Measurements from ENCODE around the gene CRBN. TPM values are rescaled to one million over a fixed set of nuclear protein-coding genes. Genes with fewer than 3 reads are reported as not detected.

CRBN gene
- total RNA-seq (ENCODE audit: insufficient read depth, low replicate concordance): 102 TPM

DNA sequence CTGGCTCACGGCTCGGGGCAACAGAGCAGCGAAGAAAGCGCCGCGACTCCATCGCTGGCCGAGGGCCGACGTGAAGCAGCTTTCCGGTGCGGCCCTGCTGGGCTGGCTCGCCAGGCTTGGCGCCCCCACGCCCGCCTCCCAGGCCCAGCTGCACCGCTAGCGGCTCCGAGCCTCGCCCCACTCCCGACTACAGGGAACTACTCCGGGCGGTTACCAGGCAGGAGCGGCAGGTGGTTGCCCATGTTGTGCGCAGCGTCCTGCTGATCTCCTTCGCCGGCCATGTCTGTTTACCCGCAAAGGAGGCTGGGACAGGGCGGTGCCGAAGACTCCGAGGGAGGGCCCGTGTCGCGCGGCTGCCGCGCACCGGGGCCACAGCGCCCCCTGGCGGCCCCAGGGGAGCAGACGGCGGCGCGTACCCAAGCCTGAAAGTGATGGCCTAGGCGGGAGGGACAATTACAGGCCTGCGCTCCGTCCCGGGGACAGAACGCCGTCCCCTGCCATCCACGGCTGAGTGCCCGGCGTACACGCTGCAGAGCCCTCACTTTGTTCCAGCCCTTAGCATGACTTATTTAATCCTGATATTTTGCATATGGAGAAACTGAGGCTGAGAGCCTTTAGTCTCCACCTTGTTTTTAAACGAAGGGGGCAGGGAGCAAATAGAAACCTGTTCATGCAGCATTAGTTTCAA, at the start of gene CRBN:
Gene CRBN, minus strand, starts transcription at position 285 of the 688 bp plus-strand sequence. Its CDS starts 4 bp downstream, at position 281.
- DNase-seq (ENCODE audit: low spot score): peak; percentile 90

DNA sequence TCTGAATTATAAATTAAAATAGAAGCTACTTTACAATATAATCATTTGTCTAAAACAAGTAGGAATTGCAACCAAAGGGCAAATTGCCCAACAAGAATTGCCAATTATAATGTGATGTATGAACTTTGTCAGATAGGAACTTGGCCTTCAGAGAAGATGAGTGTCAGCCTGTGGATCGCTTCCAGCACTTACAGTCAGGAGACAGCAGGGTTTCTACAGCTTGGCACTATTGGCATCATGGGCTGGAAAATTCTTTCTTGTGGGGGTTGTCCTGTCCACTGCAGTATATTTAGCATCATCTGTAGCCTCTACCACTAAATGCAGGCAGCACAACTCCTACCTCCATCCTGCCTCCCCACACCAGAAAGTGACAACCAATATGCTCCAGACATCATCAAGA, 48.1 kb upstream of the CRBN start:
- no peak for DNase-seq (ENCODE audit: low spot score)

DNA sequence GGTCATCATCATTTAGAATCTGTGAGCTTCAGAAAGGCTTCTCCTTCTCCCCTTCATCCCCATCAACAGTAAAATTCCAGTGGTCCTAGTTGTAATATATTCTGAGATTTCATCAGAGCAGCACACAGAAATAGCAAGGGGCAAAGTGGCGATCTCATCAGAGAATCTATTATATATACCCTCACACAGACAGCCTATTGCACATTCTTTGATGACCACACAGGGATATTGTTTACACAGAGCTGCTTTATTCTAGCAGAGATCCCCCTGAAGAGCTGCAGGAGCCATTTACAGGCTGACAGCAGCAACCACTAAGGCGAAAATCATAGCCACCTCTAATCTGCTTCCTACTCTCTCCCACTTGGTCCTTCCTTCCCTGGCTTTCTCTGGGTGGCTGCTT, 42.0 kb upstream of the CRBN start:
- no peak for DNase-seq (ENCODE audit: low spot score)

DNA sequence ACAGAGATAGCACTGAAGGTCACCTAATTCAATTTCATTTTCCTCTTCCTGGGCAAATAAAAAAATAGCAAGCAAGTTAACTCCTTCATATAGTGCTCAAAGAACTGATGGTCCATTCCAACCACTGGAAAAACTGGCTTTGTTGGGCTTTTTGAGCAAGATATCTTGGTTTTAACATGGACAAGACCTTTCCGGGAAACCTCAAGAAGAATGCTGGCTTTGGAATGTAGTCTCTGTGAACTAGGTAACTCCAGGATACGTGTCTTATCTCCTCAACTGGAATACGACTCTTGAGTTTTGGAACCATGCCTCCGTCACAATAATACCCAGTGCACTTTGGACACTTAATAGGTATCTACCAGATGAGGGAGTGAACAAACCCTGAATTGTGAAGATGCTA, 36.9 kb upstream of the CRBN start:
- no peak for DNase-seq (ENCODE audit: low spot score)

DNA sequence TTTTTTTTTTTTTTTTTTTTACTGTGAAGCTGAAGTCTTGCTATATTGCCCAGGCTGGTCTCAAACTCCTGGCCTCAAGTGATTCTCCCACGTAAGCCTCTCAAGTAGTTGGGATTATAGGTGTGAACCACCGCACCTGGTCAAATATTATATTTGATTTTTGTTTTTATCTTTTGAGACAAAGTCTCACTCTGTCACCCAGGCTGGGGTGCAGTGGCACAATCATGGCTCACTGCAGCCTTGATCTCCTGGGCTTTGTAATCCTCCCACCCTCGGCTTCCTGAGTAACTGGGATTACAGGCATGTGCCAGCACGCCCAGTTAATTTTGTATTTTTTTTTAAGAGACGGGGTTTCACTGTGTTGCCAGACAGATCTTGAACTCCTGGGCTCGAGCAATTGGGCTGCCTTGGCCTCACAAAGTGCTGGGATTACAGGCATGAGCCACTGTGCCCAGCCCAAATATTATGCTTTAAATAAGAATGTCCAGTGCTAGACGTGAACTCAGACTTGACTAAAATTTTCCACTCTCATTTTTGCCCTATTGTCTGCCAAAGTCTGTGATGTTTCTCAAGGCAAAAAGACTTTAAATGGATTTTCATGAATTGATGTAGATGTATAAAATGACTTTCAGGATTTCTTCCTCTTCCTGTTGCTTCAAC, 33.4 kb upstream of the CRBN start:
- no peak for DNase-seq (ENCODE audit: low spot score)

DNA sequence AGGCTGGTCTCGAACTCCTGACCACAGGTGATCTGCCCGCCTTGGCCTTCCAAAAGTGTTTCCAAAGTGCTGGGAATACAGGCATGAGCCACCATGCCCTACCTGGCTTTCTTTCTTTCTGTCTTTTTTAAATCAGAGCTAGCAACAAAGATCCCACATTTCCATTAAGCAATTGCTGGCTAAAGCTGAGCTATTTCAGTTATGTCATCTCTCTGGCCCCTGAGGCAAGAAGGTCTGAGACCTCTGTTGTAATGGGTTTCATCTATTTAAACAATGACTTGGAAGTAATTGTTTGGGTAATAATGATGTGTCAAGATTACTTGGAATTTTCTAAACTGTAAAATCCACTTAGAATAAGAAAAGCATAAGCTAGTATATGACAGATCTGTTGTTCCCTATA, 30.2 kb upstream of the CRBN start:
- no peak for DNase-seq (ENCODE audit: low spot score)

DNA sequence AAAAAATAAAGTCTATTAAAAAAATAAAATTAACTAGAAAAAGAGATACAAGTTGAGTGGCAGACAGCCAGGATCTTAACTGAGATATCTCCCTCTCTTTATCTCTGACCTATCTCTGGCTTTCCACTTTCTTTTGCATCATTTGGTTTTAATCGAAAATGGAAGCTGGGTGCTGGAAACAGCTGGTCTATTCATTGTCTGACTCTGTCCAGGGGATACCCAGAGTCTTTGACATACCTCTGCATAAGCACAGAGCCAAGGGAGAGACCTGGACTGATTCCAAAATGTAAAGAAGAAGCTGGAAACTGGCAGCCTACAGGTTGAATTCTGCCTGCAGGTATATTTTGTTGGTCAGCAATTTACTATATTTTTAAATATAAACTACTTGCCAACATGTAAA, 29.6 kb upstream of the CRBN start:
- no peak for DNase-seq (ENCODE audit: low spot score)

DNA sequence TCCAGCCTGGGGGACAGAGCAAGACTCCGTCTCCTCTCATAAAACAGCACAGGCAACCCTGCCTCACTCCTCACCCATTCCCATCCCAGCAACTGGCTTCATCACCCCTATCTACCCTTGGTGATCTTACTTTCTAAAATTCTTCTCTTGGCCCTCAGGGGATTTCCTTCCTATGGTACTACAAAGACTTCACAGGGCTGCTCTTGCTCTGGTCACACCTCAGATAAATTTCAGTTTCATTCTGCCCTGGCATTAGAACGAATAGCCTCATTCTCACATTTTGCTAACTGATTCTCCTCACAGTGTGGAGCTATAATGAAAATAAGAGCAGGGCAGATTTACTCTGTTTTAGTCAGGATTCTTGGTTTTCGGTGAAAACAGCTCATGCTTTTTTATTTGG, 22.1 kb upstream of the CRBN start:
- DNase-seq (ENCODE audit: low spot score): no peak

DNA sequence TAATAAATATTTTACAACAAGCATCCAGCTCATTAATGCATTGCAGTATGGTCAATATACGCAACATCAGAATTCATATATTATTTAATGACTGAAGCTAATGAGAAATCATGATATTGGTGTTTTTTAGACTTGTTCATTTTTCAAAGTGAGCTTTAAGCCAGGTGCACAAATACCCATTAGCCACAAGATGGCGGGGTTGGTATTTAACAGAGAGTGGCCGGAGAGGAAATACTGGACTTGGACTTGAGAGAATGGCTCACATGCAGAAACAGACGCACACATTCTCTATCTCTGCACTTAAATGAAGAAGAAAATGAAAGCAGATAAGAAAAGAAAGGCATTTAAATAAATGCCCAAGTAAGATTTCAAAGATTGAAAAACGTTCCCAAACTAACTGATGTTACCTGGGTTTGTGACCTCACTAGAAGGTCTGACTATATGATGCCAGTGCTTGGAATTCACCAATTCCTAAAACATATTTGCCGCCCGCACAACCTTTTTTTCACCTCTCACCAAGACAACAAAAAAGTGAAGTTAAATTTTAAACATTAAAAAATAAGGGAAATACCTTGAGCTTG, 21.2 kb upstream of the CRBN start:
- DNase-seq (ENCODE audit: low spot score): peak; percentile 89

DNA sequence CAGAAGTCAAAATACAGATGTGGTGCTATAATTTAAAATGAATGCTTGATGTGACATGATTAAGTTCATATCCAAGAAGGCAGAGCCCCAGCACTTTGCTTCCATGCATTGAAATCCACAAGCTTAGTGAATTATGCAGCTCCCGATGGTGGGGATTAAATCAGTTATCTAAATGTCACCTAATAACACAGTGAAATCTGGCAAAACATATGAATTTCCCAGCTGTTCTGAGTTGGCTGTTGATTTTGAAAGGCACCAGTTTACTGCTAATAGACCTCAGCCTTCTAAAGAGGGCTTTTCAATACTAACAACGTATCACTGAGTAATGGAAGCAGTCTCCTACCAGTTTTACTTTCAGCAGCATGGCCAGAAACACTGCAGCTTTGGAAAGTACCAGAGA, 19.8 kb upstream of the CRBN start:
- no peak for DNase-seq (ENCODE audit: low spot score)

DNA sequence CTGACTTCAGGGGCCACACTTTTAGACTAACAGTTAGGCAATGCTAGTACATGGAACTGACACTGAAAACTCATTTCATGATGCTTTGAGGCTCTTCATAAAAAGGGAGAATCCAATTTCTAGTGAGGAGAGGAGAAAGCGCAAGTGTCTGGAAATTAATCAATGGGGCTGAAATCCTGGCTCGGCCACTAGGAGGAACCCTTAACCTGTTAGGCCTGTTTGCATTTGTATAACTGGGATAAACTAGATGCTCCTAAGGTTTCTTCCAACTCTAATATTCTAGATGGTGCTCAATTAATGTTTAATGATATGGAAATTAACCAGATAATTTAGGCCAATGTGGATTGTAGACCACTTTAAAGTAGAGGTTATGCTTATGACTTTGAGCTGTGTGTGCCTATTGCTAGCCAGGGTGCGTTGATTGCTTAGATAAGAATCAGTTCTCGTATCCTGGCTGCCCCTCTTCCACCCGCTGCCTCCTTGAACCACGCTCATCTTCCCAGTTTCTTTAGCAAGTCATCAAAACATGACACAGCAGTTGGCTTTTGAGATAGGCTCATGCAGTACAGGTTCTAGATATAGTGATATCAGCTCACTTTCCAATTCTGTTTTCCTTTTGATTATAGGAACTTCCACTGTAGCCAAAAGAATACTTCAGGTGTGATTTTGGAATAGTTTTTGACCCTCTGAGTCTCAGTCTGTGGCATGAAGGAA, 16.8 kb upstream of the CRBN start:
- DNase-seq (ENCODE audit: low spot score): no peak

DNA sequence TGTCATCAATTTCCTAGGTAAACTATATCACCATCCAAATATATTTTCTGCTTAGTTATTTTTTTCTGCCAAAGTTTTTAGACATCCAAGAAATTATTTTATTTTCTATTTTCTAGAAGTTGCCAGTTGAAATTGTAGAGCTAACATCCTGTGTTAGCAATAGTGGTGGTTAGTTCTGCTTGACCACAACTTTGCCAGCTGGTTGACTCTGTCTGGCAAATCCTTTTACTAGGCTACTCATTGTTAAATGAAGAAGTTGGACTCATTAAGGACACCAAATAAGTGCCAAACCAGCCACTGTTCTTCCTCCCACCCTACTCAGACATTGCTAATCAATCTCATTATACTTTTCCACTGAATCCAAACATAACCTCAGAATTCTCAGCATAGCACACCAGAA, 15.4 kb upstream of the CRBN start:
- no peak for DNase-seq (ENCODE audit: low spot score)

DNA sequence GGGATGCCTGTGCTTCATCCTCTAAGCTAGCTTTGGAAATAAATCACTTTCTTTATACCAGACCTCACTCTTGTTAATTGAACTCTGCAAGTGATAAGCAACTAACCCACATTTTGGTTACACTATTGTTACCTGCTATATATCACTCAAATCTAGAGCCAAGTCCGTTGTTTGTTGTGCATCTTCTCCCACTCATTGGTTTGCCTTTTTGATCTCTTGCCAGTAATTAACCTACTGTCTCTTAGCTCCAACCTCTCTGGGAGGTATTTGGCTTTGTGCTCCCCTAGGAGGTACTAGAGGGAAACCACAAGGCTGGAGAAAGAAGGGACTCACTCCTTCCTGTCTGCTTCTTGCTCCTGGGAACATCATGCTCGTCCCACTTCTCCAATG, 12.8 kb upstream of the CRBN start:
- DNase-seq (ENCODE audit: low spot score): no peak

DNA sequence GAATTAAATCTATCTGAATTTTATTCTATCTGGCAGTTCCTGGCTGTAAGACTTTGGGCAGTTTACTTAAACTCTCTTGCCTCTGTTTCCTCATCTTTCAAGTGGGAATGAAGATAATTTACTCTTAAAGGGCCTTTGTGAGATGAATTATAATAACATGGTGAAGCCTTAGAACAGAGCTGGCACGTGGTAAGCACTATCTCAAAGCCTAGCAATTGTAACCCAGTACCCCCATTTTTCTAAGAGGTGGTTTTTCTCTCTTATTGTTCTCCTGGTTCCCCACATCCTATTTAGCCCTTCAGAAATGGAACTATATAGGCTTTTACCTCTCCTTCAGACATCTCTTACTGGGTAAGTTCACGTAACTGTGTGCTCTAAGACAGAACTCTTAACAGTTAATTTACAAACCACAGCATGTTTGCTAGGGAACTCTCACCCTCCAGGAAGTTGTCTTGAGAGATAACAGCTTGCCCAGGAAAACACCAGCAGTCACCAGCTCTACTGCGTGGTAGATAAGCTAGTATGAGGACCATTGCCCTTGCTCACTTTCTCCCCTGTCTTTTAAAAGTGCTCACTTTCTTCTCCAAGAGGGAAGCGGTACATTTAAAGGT, 12.3 kb upstream of the CRBN start:
- DNase-seq (ENCODE audit: low spot score): no peak

DNA sequence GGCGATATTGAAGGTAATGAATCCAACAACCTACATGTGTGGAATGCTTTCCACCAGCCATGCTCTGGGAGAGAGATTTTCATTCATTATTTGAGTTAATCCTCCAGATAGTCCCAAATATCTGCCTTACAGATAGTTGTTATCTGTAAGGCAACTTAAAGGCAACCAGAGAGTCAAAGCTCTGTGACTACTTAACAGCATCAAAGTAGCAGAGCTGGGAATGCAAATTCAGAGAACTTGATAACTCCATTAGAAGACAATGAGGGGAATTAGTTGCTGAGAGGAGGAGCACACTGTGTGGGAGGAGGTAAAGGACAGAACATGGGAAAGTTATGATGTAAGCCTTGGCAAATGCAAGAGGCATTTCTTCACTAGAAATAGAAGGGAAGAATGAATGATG, 10.5 kb upstream of the CRBN start:
- no peak for DNase-seq (ENCODE audit: low spot score)

DNA sequence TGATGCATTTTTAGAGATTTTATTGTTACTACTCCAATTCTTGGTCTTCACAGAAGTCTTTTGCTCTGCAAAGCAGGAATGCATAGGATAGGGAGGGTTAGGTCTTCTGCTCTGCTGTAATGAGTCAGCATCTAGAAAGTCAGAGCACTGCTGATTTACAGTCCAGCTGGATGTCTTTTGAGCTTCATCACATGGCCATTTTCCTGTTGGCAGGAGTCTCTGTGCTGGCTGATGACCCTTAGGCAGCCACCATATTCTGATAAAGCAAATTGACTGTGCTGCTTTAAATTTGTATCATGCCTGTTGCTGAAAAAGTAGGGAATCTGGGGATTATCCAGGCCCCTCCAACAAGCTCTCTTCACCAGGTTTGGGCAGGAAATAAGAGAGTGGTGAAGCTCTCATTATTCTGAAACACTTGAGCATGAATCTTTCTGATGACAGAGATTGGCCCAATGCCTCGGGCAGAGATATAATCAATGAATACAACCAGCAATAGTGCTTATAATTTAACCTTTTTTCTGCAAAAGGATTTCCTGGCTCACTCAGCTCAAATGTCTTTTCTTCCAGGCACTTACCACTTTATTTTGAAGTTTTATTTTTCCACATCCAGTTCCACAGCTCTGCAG, 9.7 kb upstream of the CRBN start:
- peak; percentile 83 for DNase-seq (ENCODE audit: low spot score)

DNA sequence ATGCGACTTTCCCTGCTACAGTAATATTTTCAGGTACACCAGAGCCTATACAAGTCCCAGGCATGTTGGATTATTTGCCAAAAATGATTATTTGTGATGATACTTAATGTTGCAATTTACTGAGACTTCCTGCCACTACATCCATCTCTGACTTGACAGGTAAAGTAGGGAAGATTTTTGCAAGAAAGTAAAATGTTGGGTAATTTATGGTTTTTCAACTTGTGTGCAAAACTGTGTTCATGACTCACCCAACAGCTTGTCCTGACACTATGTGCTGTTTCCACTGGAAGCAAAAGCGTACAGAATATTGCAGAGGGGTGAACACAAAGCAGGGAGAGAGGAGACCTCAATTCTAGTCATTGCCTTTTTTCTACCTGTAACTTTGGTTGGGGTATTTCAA, 5.4 kb upstream of the CRBN start:
- no peak for DNase-seq (ENCODE audit: low spot score)

DNA sequence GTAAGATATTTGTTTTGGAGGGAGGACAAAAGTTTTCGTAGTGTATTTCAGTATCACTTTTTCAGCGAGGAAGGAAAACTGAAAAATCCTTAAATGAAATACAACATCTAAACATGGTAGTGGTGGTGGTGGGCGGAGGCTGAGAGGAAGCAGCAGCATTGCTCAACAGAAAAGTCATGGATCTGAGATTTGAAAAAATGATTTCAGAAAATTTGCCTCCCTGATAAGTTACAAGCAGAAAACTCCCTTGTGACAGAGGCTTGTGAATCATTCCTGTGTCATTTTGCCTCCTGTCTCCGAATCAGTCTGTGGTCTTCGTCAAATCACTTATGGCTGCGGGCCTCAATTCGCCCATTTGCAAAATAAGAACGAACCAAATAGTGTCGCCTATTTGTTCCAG, 965 bp upstream of the CRBN start:
- no peak for DNase-seq (ENCODE audit: low spot score)

DNA sequence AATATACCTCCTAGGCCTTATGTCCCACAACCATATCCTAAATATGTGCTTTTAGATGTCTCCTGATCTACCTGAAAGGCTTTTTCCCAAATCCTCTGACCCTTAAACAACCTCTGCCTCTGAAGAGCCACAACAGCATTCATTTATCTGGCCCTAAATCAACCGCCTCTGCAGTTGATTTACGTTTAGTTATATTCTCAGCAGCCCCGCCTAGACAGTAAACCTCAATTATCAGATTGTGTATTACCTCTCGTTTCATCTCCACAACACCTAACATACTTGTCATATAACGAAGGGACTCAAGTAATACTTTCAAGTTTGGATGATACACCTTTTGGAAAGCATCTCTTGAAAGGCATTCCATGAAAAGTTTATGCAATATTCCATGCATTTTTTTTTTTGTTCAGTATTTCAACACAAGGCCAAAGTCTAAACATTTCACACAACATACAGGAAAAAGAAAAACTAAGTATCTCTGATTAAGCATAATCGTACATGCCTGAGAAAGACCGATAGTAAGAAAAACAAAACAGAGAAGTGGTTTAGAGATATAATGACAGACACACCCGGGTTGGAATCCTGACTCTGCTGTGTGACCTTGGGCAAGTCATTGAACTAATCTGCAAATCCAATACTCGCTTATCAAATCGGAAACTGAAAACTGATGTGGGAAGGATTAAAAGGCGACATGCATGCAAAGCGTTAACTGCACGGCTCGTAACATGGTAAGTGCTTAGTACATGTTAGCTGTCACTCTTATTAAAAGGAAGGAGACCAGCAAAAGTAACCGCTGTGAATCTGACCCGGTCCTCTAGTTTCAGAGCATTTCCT, 778 bp downstream of the CRBN start:
- DNase-seq (ENCODE audit: low spot score): no peak

DNA sequence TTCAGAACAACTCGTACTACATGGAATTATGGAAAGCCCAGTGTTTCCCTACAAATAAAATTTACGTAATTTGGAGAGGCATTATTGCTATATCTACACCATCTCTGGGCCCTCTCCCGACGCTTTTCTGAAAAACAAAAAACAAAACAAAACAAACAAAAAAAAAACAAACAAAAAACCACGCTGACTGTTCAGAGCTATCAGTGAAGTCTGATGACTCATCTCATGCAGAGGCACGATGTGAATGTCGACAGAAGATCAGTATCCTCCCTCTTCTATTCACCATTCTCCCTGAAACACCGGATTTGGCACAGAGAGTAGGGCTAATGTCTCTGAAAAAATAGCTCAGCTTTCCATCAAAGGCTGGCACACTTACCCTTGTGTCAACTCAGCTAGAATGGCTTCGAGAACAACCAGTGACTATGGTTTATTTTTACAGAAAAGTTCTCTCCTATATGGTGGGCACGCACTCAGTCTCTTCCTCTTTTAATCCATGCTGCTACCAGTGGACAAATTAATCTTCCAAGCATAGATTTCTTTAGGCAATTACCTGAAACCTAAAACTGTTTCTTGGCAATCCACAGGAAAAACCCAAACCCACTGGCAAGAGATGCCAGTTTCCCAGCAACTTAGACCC, 1.5 kb downstream of the CRBN start:
- no peak for DNase-seq (ENCODE audit: low spot score)
